ENCODE results near the gene UBA1.

UBA1 gene

GRCh38 chrX:47170861-47171692, 22.6 kb upstream of the UBA1 start:
- Histone ChIP-seq H3K4me1 (ENCODE audit: control insufficient read depth, insufficient read depth, low read length) (no peaks in the 10 kb centered on the region), H3K27ac (ENCODE audit: low read length) (no peak overlapping the region), H3K4me3 (ENCODE audit: low read length) (no peak overlapping the region), H3K36me3 (ENCODE audit: control insufficient read depth, insufficient read depth, low read length) (peaks cover 27% of the 10 kb centered on the region), H3K9me3 (ENCODE audit: control insufficient read depth, insufficient read depth, low read length) (no peaks in the 10 kb centered on the region), H3K27me3 (ENCODE audit: control insufficient read depth, insufficient read depth, low read length) (no peaks in the 10 kb centered on the region)
- WGBS (ENCODE audit: insufficient coverage, insufficient read length): no CpG with 5 or more reads among the region's 34 CpGs
- DNase-seq (ENCODE audit: low read depth, low spot score): no peak

GRCh38 chrX:47171996-47172395, 21.6 kb upstream of the UBA1 start:
- no peak overlapping the region for H3K4me3 ChIP-seq (ENCODE audit: low read length)
- H3K4me1 ChIP-seq (ENCODE audit: control insufficient read depth, insufficient read depth, low read length): no peaks in the 10 kb centered on the region
- H3K27me3 ChIP-seq (ENCODE audit: control insufficient read depth, insufficient read depth, low read length): no peaks in the 10 kb centered on the region
- no peak overlapping the region for H3K27ac ChIP-seq (ENCODE audit: low read length)
- no peaks in the 10 kb centered on the region for H3K9me3 ChIP-seq (ENCODE audit: control insufficient read depth, insufficient read depth, low read length)
- peaks cover 31% of the 10 kb centered on the region for H3K36me3 ChIP-seq (ENCODE audit: control insufficient read depth, insufficient read depth, low read length)
- DNase-seq (ENCODE audit: low read depth, low spot score): no peak
- WGBS (ENCODE audit: insufficient coverage, insufficient read length): no CpG with 5 or more reads among the region's 2 CpGs

GRCh38 chrX:47172549-47172948, 21.1 kb upstream of the UBA1 start:
- no peak for DNase-seq (ENCODE audit: low read depth, low spot score)
- Histone ChIP-seq H3K9me3 (ENCODE audit: control insufficient read depth, insufficient read depth, low read length) (no peaks in the 10 kb centered on the region), H3K36me3 (ENCODE audit: control insufficient read depth, insufficient read depth, low read length) (peaks cover 34% of the 10 kb centered on the region), H3K4me3 (ENCODE audit: low read length) (no peak overlapping the region), H3K27me3 (ENCODE audit: control insufficient read depth, insufficient read depth, low read length) (no peaks in the 10 kb centered on the region), H3K27ac (ENCODE audit: low read length) (no peak overlapping the region), H3K4me1 (ENCODE audit: control insufficient read depth, insufficient read depth, low read length) (no peaks in the 10 kb centered on the region)
- no CpG with 5 or more reads among the region's 7 CpGs for WGBS (ENCODE audit: insufficient coverage, insufficient read length)

GRCh38 chrX:47172971-47173792, 20.4 kb upstream of the UBA1 start:
- Histone ChIP-seq H3K4me3 (ENCODE audit: low read length) (no peak overlapping the region), H3K9me3 (ENCODE audit: control insufficient read depth, insufficient read depth, low read length) (no peaks in the 10 kb centered on the region), H3K27ac (ENCODE audit: low read length) (no peak overlapping the region), H3K36me3 (ENCODE audit: control insufficient read depth, insufficient read depth, low read length) (peaks cover 38% of the 10 kb centered on the region), H3K27me3 (ENCODE audit: control insufficient read depth, insufficient read depth, low read length) (no peaks in the 10 kb centered on the region), H3K4me1 (ENCODE audit: control insufficient read depth, insufficient read depth, low read length) (no peaks in the 10 kb centered on the region)
- no peak for DNase-seq (ENCODE audit: low read depth, low spot score)
- WGBS (ENCODE audit: insufficient coverage, insufficient read length): no CpG with 5 or more reads among the region's 18 CpGs

- no peak for DNase-seq (ENCODE audit: low read depth, low spot score)
- Histone ChIP-seq H3K36me3 (ENCODE audit: control insufficient read depth, insufficient read depth, low read length) (peaks cover 40% of the 10 kb centered on the region), H3K27me3 (ENCODE audit: control insufficient read depth, insufficient read depth, low read length) (no peaks in the 10 kb centered on the region), H3K9me3 (ENCODE audit: control insufficient read depth, insufficient read depth, low read length) (no peaks in the 10 kb centered on the region), H3K27ac (ENCODE audit: low read length) (no peak overlapping the region), H3K4me3 (ENCODE audit: low read length) (no peak overlapping the region), H3K4me1 (ENCODE audit: control insufficient read depth, insufficient read depth, low read length) (no peaks in the 10 kb centered on the region)
- WGBS (ENCODE audit: insufficient coverage, insufficient read length): no CpG with 5 or more reads among the region's 12 CpGs
Observed at GRCh38 chrX:47174376-47174775, 19.3 kb upstream of the UBA1 start.

- Histone ChIP-seq H3K4me1 (ENCODE audit: control insufficient read depth, insufficient read depth, low read length) (no peaks in the 10 kb centered on the region; the same call in 1 of the 2 replicates), H3K9me3 (ENCODE audit: control insufficient read depth, insufficient read depth, low read length) (no peaks in the 10 kb centered on the region), H3K27ac (ENCODE audit: low read length) (no peak overlapping the region), H3K4me3 (ENCODE audit: low read length) (no peak overlapping the region), H3K36me3 (ENCODE audit: control insufficient read depth, insufficient read depth, low read length) (peaks cover 43% of the 10 kb centered on the region), H3K27me3 (ENCODE audit: control insufficient read depth, insufficient read depth, low read length) (no peaks in the 10 kb centered on the region)
- DNase-seq (ENCODE audit: low read depth, low spot score): no peak
- no CpG with 5 or more reads among the region's 23 CpGs for WGBS (ENCODE audit: insufficient coverage, insufficient read length)
Observed at GRCh38 chrX:47174846-47175587, 18.6 kb upstream of the UBA1 start.

- Histone ChIP-seq H3K4me3 (ENCODE audit: low read length) (no peak overlapping the region), H3K4me1 (ENCODE audit: control insufficient read depth, insufficient read depth, low read length) (no peaks in the 10 kb centered on the region; the same call in 1 of the 2 replicates), H3K36me3 (ENCODE audit: control insufficient read depth, insufficient read depth, low read length) (peaks cover 39% of the 10 kb centered on the region), H3K9me3 (ENCODE audit: control insufficient read depth, insufficient read depth, low read length) (no peaks in the 10 kb centered on the region), H3K27me3 (ENCODE audit: control insufficient read depth, insufficient read depth, low read length) (no peaks in the 10 kb centered on the region), H3K27ac (ENCODE audit: low read length) (no peak overlapping the region)
- WGBS (ENCODE audit: insufficient coverage, insufficient read length): no CpG with 5 or more reads among the region's 12 CpGs
- no peak for DNase-seq (ENCODE audit: low read depth, low spot score)
Observed at GRCh38 chrX:47175588-47175980, 18.0 kb upstream of the UBA1 start.

- no peak overlapping the region for H3K27ac ChIP-seq (ENCODE audit: low read length)
- WGBS (ENCODE audit: insufficient coverage, insufficient read length): no CpG with 5 or more reads among the region's 23 CpGs
- H3K4me3 ChIP-seq (ENCODE audit: low read length): no peak overlapping the region
- H3K36me3 ChIP-seq (ENCODE audit: control insufficient read depth, insufficient read depth, low read length): peaks cover 40% of the 10 kb centered on the region
- no peaks in the 10 kb centered on the region; the same call in 1 of the 2 replicates for H3K4me1 ChIP-seq (ENCODE audit: control insufficient read depth, insufficient read depth, low read length)
- no peak for DNase-seq (ENCODE audit: low read depth, low spot score)
- no peaks in the 10 kb centered on the region for H3K9me3 ChIP-seq (ENCODE audit: control insufficient read depth, insufficient read depth, low read length)
- no peaks in the 10 kb centered on the region for H3K27me3 ChIP-seq (ENCODE audit: control insufficient read depth, insufficient read depth, low read length)
Observed at GRCh38 chrX:47176101-47176740, 17.4 kb upstream of the UBA1 start.

- H3K9me3 ChIP-seq (ENCODE audit: control insufficient read depth, insufficient read depth, low read length): no peaks in the 10 kb centered on the region
- H3K27ac ChIP-seq (ENCODE audit: low read length): no peak overlapping the region
- peaks cover 47% of the 10 kb centered on the region for H3K36me3 ChIP-seq (ENCODE audit: control insufficient read depth, insufficient read depth, low read length)
- no peaks in the 10 kb centered on the region for H3K27me3 ChIP-seq (ENCODE audit: control insufficient read depth, insufficient read depth, low read length)
- no peaks in the 10 kb centered on the region; the same call in 1 of the 2 replicates for H3K4me1 ChIP-seq (ENCODE audit: control insufficient read depth, insufficient read depth, low read length)
- no peak overlapping the region for H3K4me3 ChIP-seq (ENCODE audit: low read length)
- WGBS (ENCODE audit: insufficient coverage, insufficient read length): no CpG with 5 or more reads among the region's 2 CpGs
- no peak for DNase-seq (ENCODE audit: low read depth, low spot score)
Observed at GRCh38 chrX:47177079-47177478, 16.6 kb upstream of the UBA1 start.

GRCh38 chrX:47178337-47178736, 15.3 kb upstream of the UBA1 start:
- no peak overlapping the region for H3K4me3 ChIP-seq (ENCODE audit: low read length)
- no CpG with 5 or more reads among the region's 5 CpGs for WGBS (ENCODE audit: insufficient coverage, insufficient read length)
- peaks cover 47% of the 10 kb centered on the region for H3K36me3 ChIP-seq (ENCODE audit: control insufficient read depth, insufficient read depth, low read length)
- H3K27me3 ChIP-seq (ENCODE audit: control insufficient read depth, insufficient read depth, low read length): no peaks in the 10 kb centered on the region
- no peaks in the 10 kb centered on the region; the same call in 1 of the 2 replicates for H3K4me1 ChIP-seq (ENCODE audit: control insufficient read depth, insufficient read depth, low read length)
- H3K27ac ChIP-seq (ENCODE audit: low read length): no peak overlapping the region
- no peak for DNase-seq (ENCODE audit: low read depth, low spot score)
- no peaks in the 10 kb centered on the region for H3K9me3 ChIP-seq (ENCODE audit: control insufficient read depth, insufficient read depth, low read length)
